ENCODE results near the gene EDARADD.

EDARADD gene

DNA sequence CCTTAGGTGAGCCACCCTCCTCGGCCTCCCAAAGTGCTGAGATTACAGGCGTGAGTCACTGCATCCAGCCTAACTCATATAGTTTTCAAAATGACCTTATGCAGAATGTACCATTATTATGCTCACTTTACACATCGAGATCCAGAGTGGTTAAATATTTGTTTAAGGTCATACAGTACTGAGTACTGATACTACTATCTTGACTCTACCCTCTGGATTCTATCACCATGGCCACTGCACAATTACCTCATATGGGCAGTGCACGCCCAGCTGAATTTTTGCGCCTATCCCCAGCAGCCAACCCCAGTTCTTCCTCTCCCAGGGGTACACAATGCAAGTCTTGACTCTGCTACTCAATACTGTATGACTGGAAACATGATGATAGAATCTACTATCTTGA is 56.7 kb downstream of the EDARADD start:
- Histone ChIP-seq H2BK5ac (ENCODE audit: low read depth, low read length, poor library complexity) (no peak overlapping the region), H3K23ac (ENCODE audit: low read length) (no peak overlapping the region), H3K4me3 (ENCODE audit: low read depth, low read length) (no peak overlapping the region), H4K12ac (ENCODE audit: low read depth, low read length) (no peak overlapping the region), H3K27ac (ENCODE audit: low read depth, low read length) (no peak overlapping the region), H3K9me3 (ENCODE audit: insufficient read depth, low read depth, low read length) (no peaks in the 10 kb centered on the region), H3K14ac (ENCODE audit: low read length) (no peak overlapping the region), H3K4me2 (ENCODE audit: low read length) (no peak overlapping the region), H2AFZ (ENCODE audit: insufficient read depth, low read length, poor library complexity) (no peak overlapping the region), H3K18ac (ENCODE audit: low read length) (no peak overlapping the region), H2BK120ac (ENCODE audit: insufficient read depth, low read length, poor library complexity) (no peak overlapping the region), H3K27me3 (ENCODE audit: insufficient read depth, low read length) (no peaks in the 10 kb centered on the region), H3K9ac (ENCODE audit: low read length) (no peak overlapping the region), H3K79me1 (ENCODE audit: low read length) (no peaks in the 10 kb centered on the region), H3K4me1 (ENCODE audit: control insufficient read depth in 1 of 2, insufficient read depth in 2 of 2, low read length in 2 of 2) (no peaks in the 10 kb centered on the region), H3K4ac (ENCODE audit: low read depth, low read length) (no peak overlapping the region), H2AK5ac (ENCODE audit: low read length) (no peak overlapping the region), H3K79me2 (ENCODE audit: control insufficient read depth, insufficient read depth, low read length, poor library complexity) (no peaks in the 10 kb centered on the region), H4K8ac (ENCODE audit: low read depth, low read length) (no peak overlapping the region), H3K36me3 (ENCODE audit: control insufficient read depth in 1 of 2, insufficient read depth in 2 of 2, low read length in 2 of 2) (no peaks in the 10 kb centered on the region), H4K91ac (ENCODE audit: low read depth, low read length) (no peak overlapping the region), H2BK12ac (ENCODE audit: low read length) (no peak overlapping the region)
- no peak for DNase-seq
- WGBS (ENCODE audit: extremely low coverage, insufficient coverage, insufficient read length) = no CpG with 5 or more reads among the region's 5 CpGs

DNA sequence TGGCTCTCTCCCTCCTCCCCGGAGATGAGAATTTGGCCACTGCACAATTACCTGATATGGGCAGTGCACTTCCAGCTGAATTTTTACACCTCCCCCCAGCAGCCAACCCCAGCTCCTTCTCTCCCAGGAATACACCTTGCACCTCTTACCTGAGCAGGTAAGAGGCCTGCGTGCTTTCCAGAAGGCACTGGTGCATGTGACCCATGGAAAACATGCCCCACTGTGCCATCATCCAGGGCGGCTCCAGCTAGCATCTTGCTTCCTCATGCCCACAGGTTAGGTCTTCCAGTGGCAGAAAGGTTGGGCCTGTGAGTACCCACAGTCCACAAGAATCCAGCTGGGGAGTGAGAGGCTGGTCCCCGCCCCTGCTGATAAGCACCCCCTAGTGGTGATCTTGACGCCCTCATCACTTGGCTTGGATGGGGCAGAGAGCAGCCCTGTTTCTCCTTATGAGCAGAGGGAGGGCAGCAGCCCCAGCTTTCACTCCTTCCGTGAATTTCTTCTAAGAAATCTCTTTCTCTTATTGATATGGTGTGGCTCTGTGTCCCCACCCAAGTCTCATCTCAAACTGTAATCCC is 57.8 kb downstream of the EDARADD start:
- H3K79me2 ChIP-seq (ENCODE audit: control insufficient read depth, insufficient read depth, low read length, poor library complexity) = no peaks in the 10 kb centered on the region
- H3K4me3 ChIP-seq (ENCODE audit: low read depth, low read length) = no peak overlapping the region
- H3K9ac ChIP-seq (ENCODE audit: low read length) = no peak overlapping the region
- WGBS (ENCODE audit: extremely low coverage, insufficient coverage, insufficient read length) = no CpG with 5 or more reads among the region's 6 CpGs
- H4K91ac ChIP-seq (ENCODE audit: low read depth, low read length) = no peak overlapping the region
- no peaks in the 10 kb centered on the region for H3K27me3 ChIP-seq (ENCODE audit: insufficient read depth, low read length)
- H3K4me2 ChIP-seq (ENCODE audit: low read length) = no peak overlapping the region
- no peak overlapping the region for H4K12ac ChIP-seq (ENCODE audit: low read depth, low read length)
- H3K23ac ChIP-seq (ENCODE audit: low read length) = no peak overlapping the region
- no peaks in the 10 kb centered on the region for H3K36me3 ChIP-seq (ENCODE audit: control insufficient read depth in 1 of 2, insufficient read depth in 2 of 2, low read length in 2 of 2)
- H3K14ac ChIP-seq (ENCODE audit: low read length) = no peak overlapping the region
- no peaks in the 10 kb centered on the region for H3K79me1 ChIP-seq (ENCODE audit: low read length)
- H2AK5ac ChIP-seq (ENCODE audit: low read length) = no peak overlapping the region
- no peak overlapping the region for H2AFZ ChIP-seq (ENCODE audit: insufficient read depth, low read length, poor library complexity)
- H3K18ac ChIP-seq (ENCODE audit: low read length) = no peak overlapping the region
- no peak overlapping the region for H3K4ac ChIP-seq (ENCODE audit: low read depth, low read length)
- DNase-seq = peak in 1 of 2 donors; percentile 31
- no peaks in the 10 kb centered on the region for H3K9me3 ChIP-seq (ENCODE audit: insufficient read depth, low read depth, low read length)
- no peak overlapping the region for H3K27ac ChIP-seq (ENCODE audit: low read depth, low read length)
- no peaks in the 10 kb centered on the region for H3K4me1 ChIP-seq (ENCODE audit: control insufficient read depth in 1 of 2, insufficient read depth in 2 of 2, low read length in 2 of 2)
- no peak overlapping the region for H4K8ac ChIP-seq (ENCODE audit: low read depth, low read length)
- H2BK12ac ChIP-seq (ENCODE audit: low read length) = no peak overlapping the region
- no peak overlapping the region for H2BK120ac ChIP-seq (ENCODE audit: insufficient read depth, low read length, poor library complexity)
- no peak overlapping the region for H2BK5ac ChIP-seq (ENCODE audit: low read depth, low read length, poor library complexity)

DNA sequence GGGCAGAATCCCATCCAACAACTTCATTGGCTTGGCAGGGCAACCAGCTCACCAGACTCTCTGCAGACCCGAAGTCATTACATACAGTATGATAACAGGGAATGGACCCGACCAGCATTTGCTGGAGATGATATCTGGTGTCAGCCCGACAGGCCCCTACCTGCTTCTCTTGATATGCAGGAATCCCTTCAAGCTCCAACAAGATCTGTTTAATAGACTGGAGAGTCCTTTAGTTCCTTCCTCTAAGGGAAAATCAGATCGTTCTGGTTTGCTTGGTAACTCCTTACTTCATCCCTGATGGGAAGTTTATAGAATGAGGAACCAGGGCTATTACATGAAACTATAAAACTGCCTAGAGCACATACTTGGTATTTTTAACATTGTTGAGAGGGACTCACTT is 61.2 kb downstream of the EDARADD start:
- no peaks in the 10 kb centered on the region for H3K4me1 ChIP-seq (ENCODE audit: control insufficient read depth in 1 of 2, insufficient read depth in 2 of 2, low read length in 2 of 2)
- H3K23ac ChIP-seq (ENCODE audit: low read length) = no peak overlapping the region
- no peak overlapping the region for H3K4ac ChIP-seq (ENCODE audit: low read depth, low read length)
- no peak overlapping the region for H3K4me2 ChIP-seq (ENCODE audit: low read length)
- no peaks in the 10 kb centered on the region for H3K27me3 ChIP-seq (ENCODE audit: insufficient read depth, low read length)
- H3K79me1 ChIP-seq (ENCODE audit: low read length) = no peaks in the 10 kb centered on the region
- no CpG with 5 or more reads among the region's 4 CpGs for WGBS (ENCODE audit: extremely low coverage, insufficient coverage, insufficient read length)
- DNase-seq = peak; percentile 47 to 63
- H4K91ac ChIP-seq (ENCODE audit: low read depth, low read length) = no peak overlapping the region
- no peak overlapping the region for H2BK12ac ChIP-seq (ENCODE audit: low read length)
- H3K9ac ChIP-seq (ENCODE audit: low read length) = no peak overlapping the region
- no peaks in the 10 kb centered on the region for H3K36me3 ChIP-seq (ENCODE audit: control insufficient read depth in 1 of 2, insufficient read depth in 2 of 2, low read length in 2 of 2)
- no peak overlapping the region for H2AK5ac ChIP-seq (ENCODE audit: low read length)
- H3K18ac ChIP-seq (ENCODE audit: low read length) = no peak overlapping the region
- no peak overlapping the region for H3K4me3 ChIP-seq (ENCODE audit: low read depth, low read length)
- no peak overlapping the region for H4K8ac ChIP-seq (ENCODE audit: low read depth, low read length)
- H4K12ac ChIP-seq (ENCODE audit: low read depth, low read length) = no peak overlapping the region
- H2AFZ ChIP-seq (ENCODE audit: insufficient read depth, low read length, poor library complexity) = no peak overlapping the region
- H3K27ac ChIP-seq (ENCODE audit: low read depth, low read length) = no peak overlapping the region
- H3K14ac ChIP-seq (ENCODE audit: low read length) = no peak overlapping the region
- no peaks in the 10 kb centered on the region for H3K79me2 ChIP-seq (ENCODE audit: control insufficient read depth, insufficient read depth, low read length, poor library complexity)
- no peaks in the 10 kb centered on the region for H3K9me3 ChIP-seq (ENCODE audit: insufficient read depth, low read depth, low read length)
- H2BK120ac ChIP-seq (ENCODE audit: insufficient read depth, low read length, poor library complexity) = no peak overlapping the region
- no peak overlapping the region for H2BK5ac ChIP-seq (ENCODE audit: low read depth, low read length, poor library complexity)

DNA sequence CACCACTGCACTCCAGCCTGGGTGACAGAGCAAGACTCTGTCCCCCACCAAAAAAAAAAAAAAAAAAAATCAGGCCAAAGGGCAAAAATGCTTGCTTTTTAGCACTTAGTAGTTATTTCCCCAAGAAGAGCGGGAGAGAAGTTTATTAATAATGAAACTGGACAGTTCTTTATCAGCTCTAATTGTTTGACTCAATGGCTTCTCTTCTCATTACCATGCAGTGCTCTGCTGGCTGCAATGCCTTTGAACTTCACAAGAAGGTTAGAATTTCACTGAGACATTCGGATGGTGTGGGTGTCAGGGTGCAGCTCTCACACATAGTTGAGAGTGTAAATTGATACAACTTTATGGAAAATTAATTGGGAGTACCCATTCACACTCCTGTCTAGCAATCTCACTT is 63.7 kb downstream of the EDARADD start:
- H3K27ac ChIP-seq (ENCODE audit: low read depth, low read length) = no peak overlapping the region
- no peaks in the 10 kb centered on the region for H3K9me3 ChIP-seq (ENCODE audit: insufficient read depth, low read depth, low read length)
- H2BK12ac ChIP-seq (ENCODE audit: low read length) = no peak overlapping the region
- no peaks in the 10 kb centered on the region for H3K79me2 ChIP-seq (ENCODE audit: control insufficient read depth, insufficient read depth, low read length, poor library complexity)
- H3K4me3 ChIP-seq (ENCODE audit: low read depth, low read length) = no peak overlapping the region
- no peak overlapping the region for H4K8ac ChIP-seq (ENCODE audit: low read depth, low read length)
- no peak overlapping the region for H4K12ac ChIP-seq (ENCODE audit: low read depth, low read length)
- no peak overlapping the region for H2BK5ac ChIP-seq (ENCODE audit: low read depth, low read length, poor library complexity)
- no CpG with 5 or more reads among the region's 2 CpGs for whole genome bisulfite sequencing (ENCODE audit: extremely low coverage, insufficient coverage, insufficient read length)
- no peaks in the 10 kb centered on the region for H3K27me3 ChIP-seq (ENCODE audit: insufficient read depth, low read length)
- H3K18ac ChIP-seq (ENCODE audit: low read length) = no peak overlapping the region
- no peak overlapping the region for H2AFZ ChIP-seq (ENCODE audit: insufficient read depth, low read length, poor library complexity)
- H3K9ac ChIP-seq (ENCODE audit: low read length) = no peak overlapping the region
- DNase-seq = no peak
- H3K4me1 ChIP-seq (ENCODE audit: control insufficient read depth in 1 of 2, insufficient read depth in 2 of 2, low read length in 2 of 2) = no peaks in the 10 kb centered on the region
- no peak overlapping the region for H3K4ac ChIP-seq (ENCODE audit: low read depth, low read length)
- H3K36me3 ChIP-seq (ENCODE audit: control insufficient read depth in 1 of 2, insufficient read depth in 2 of 2, low read length in 2 of 2) = no peaks in the 10 kb centered on the region
- H3K23ac ChIP-seq (ENCODE audit: low read length) = no peak overlapping the region
- H4K91ac ChIP-seq (ENCODE audit: low read depth, low read length) = no peak overlapping the region
- no peak overlapping the region for H2AK5ac ChIP-seq (ENCODE audit: low read length)
- H3K14ac ChIP-seq (ENCODE audit: low read length) = no peak overlapping the region
- no peaks in the 10 kb centered on the region for H3K79me1 ChIP-seq (ENCODE audit: low read length)
- H3K4me2 ChIP-seq (ENCODE audit: low read length) = no peak overlapping the region
- H2BK120ac ChIP-seq (ENCODE audit: insufficient read depth, low read length, poor library complexity) = no peak overlapping the region
